ENCODE data around the gene PBX1. TPM values are rescaled to one million over a fixed set of nuclear protein-coding genes. Genes with fewer than 3 reads are reported as not detected.

The PBX1 gene
- total RNA-seq, 1 donor from 2014 or later, result 257 TPM

GRCh38 chr1:164561472-164561871, 2.5 kb downstream of the PBX1 start:
- peaks cover 38% of the 10 kb centered on the region for H3K4me1 Mint-ChIP-seq (ENCODE audit: unreplicated experiment)
- TF ChIP-seq, protein P1, sequence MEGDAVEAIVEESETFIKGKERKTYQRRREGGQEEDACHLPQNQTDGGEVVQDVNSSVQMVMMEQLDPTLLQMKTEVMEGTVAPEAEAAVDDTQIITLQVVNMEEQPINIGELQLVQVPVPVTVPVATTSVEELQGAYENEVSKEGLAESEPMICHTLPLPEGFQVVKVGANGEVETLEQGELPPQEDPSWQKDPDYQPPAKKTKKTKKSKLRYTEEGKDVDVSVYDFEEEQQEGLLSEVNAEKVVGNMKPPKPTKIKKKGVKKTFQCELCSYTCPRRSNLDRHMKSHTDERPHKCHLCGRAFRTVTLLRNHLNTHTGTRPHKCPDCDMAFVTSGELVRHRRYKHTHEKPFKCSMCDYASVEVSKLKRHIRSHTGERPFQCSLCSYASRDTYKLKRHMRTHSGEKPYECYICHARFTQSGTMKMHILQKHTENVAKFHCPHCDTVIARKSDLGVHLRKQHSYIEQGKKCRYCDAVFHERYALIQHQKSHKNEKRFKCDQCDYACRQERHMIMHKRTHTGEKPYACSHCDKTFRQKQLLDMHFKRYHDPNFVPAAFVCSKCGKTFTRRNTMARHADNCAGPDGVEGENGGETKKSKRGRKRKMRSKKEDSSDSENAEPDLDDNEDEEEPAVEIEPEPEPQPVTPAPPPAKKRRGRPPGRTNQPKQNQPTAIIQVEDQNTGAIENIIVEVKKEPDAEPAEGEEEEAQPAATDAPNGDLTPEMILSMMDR (conservative IDR thresholded peaks at IDR 0.05), result no peak
- DNase-seq (ENCODE audit: extremely low spot score, unreplicated experiment), result no peak
- peak overlapping the region; percentile 89 for H3K27ac Mint-ChIP-seq
- peak overlapping the region; percentile 95 for H3K4me3 Mint-ChIP-seq
- H3K27me3 Mint-ChIP-seq, result no peaks in the 10 kb centered on the region
- no peaks in the 10 kb centered on the region for H3K9me3 Mint-ChIP-seq
- peaks cover 31% of the 10 kb centered on the region for H3K36me3 Mint-ChIP-seq

- Mint-ChIP-seq H3K4me3 (peak overlapping the region; percentile 95), H3K4me1 (ENCODE audit: unreplicated experiment) (peaks cover 42% of the 10 kb centered on the region), H3K36me3 (peaks cover 34% of the 10 kb centered on the region), H3K27ac (peak overlapping the region; percentile 89), H3K27me3 (no peaks in the 10 kb centered on the region), H3K9me3 (no peaks in the 10 kb centered on the region)
- DNase-seq (ENCODE audit: extremely low spot score, unreplicated experiment), result no peak
- TF ChIP-seq, protein P1 (conservative IDR thresholded peaks at IDR 0.05), result no peak
Observed at GRCh38 chr1:164562061-164562460, 3.1 kb downstream of the PBX1 start.

GRCh38 chr1:164562511-164562910, 3.5 kb downstream of the PBX1 start:
- Mint-ChIP-seq H3K36me3 (peaks cover 37% of the 10 kb centered on the region), H3K4me3 (peak overlapping the region; percentile 95), H3K27ac (peak overlapping the region; percentile 89), H3K27me3 (no peaks in the 10 kb centered on the region), H3K4me1 (ENCODE audit: unreplicated experiment) (peaks cover 41% of the 10 kb centered on the region), H3K9me3 (peaks cover 1% of the 10 kb centered on the region)
- TF ChIP-seq, protein P1 (conservative IDR thresholded peaks at IDR 0.05), result no peak
- DNase-seq (ENCODE audit: extremely low spot score, unreplicated experiment), result no peak

GRCh38 chr1:164562947-164563520, 4.0 kb downstream of the PBX1 start:
- peaks cover 42% of the 10 kb centered on the region for H3K36me3 Mint-ChIP-seq
- peak overlapping the region; percentile 89 for H3K27ac Mint-ChIP-seq
- H3K27me3 Mint-ChIP-seq, result no peaks in the 10 kb centered on the region
- DNase-seq (ENCODE audit: extremely low spot score, unreplicated experiment), result no peak
- TF ChIP-seq, protein P1 (conservative IDR thresholded peaks at IDR 0.05), result no peak
- H3K4me1 Mint-ChIP-seq (ENCODE audit: unreplicated experiment), result peaks cover 40% of the 10 kb centered on the region
- peaks cover 3% of the 10 kb centered on the region for H3K9me3 Mint-ChIP-seq
- H3K4me3 Mint-ChIP-seq, result peak overlapping the region; percentile 95

- Mint-ChIP-seq H3K36me3 (peaks cover 49% of the 10 kb centered on the region), H3K27me3 (no peaks in the 10 kb centered on the region), H3K9me3 (peaks cover 3% of the 10 kb centered on the region), H3K4me1 (ENCODE audit: unreplicated experiment) (peaks cover 39% of the 10 kb centered on the region), H3K27ac (peak overlapping the region; percentile 62), H3K4me3 (peak overlapping the region; percentile 95)
- DNase-seq (ENCODE audit: extremely low spot score, unreplicated experiment), result no peak
- TF ChIP-seq, protein P1 (conservative IDR thresholded peaks at IDR 0.05), result no peak
Observed at GRCh38 chr1:164563721-164564360, 4.9 kb downstream of the PBX1 start.
